COLO668 (cell line): ENCODE data around the gene FAM53A.
"Not testable (repeated sequence)": the region's sequence is repeated elsewhere in the genome, so short reads cannot be mapped to it uniquely, and the experiment has no call there.

ENCODE experiments used
- DNase-seq: peaks from one replicate; lab custom pipeline; 2025; ENCODE audit not compliant: unreplicated experiment; lab: John Stamatoyannopoulos, UW

Gene FAM53A

DNA sequence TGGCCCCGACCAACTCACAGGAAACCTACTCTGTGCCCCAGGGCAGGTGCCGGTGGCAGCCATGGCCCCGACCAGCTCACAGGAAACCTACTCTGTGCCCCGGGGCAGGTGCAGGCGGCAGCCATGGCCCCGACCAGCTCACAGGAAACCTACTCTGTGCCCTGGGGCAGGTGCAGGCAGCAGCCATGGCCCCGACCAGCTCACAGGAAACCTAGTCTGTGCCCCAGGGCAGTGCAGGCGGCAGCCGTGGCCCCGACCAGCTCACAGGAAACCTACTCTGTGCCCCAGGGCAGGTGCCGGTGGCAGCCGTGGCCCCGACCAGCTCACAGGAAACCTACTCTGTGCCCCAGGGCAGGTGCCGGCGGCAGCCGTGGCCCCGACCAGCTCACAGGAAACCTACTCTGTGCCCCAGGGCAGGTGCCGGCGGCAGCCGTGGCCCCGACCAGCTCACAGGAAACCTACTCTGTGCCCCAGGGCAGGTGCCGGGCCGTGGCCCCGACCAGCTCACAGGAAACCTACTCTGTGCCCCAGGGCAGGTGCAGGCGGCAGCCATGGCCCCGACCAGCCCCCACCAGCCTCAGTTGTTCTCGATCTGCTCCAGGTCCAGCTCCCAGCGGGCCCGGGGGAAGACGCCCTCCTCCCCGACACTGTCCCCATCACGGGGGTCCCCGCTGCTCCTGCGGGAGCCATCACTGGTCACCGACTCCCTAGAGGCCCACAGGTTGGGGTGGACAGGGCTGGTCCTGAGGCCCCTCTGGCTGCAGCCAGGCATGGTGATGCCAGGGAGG, 43.2 kb downstream of the FAM53A start:
- DNase-seq = not testable (repeated sequence)

- no peak for DNase-seq
Measured at GRCh38 chr4:1640190-1640589, 43.9 kb downstream of the FAM53A start.

GRCh38 chr4:1639299-1639868, 44.7 kb downstream of the FAM53A start:
- no peak for DNase-seq

DNA sequence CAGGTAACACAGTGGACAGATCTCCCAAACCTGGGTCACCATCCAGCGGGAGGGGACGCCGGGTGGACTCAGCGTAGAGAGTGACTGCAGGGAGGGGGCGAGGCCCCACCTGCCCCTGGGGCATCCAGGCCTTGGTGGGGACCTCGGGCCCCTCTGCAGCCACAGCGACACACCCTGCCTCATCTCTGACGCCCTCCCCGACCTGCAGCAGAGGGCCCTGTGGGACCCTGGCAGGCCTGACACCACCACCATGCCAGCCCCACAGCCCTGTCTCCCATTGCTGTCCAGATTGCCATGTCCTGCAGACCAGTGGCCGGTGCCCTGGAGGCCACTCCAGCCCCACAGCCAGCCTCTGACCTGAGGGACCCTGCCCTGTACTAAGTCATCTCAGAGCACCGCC, 45.2 kb downstream of the FAM53A start:
- DNase-seq = no peak

DNA sequence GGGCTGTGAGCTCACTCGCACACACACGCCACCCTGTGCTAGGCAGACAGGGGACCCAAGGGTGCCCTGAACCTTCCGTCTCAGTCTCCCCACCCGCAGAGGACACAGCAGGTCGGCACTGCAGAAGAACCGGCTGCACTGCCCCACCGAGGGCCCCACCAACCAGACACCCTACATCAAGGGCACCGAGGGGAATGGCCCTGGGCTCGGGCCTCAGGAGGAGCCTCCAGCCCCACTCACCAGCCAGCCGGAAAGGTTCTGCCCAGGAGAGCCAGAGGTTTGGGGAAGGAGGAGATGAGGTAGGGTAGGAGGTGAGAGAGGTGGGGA, 45.9 kb downstream of the FAM53A start:
- DNase-seq = no peak

DNA sequence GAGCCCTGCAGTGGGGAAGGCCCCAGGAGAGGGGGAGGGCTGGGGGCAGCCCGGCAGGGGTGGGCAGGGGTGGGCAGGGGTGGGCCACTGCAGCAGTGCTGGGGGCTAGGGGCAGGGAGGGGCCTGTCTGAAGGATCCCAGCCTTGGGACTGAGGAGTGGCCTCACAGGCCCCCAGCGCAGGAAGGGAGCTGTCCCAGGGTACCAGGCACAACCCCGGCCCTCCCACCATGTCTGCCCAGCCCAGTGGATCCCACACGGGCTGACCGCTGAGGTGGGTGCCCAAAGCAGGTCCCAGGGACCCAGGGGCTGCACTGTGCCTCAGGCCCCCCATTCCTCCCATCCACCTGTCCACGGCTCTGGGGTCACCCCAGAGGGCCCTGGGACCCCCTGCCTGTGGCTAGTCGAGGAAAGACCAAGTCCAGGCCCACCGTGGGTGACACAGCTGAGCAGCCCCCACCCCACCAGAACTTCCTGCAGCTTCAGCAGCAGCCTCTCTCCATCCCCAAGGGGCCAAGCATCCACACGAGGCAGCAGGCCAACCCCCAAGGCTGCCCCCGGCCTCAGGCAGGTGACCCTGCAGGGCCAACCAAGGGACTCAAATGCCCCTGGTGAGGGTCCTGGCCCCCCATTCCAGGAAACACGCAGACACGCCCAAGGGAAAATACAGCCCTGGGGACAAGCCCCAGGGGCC, 46.4 kb downstream of the FAM53A start:
- DNase-seq = no peak

DNA sequence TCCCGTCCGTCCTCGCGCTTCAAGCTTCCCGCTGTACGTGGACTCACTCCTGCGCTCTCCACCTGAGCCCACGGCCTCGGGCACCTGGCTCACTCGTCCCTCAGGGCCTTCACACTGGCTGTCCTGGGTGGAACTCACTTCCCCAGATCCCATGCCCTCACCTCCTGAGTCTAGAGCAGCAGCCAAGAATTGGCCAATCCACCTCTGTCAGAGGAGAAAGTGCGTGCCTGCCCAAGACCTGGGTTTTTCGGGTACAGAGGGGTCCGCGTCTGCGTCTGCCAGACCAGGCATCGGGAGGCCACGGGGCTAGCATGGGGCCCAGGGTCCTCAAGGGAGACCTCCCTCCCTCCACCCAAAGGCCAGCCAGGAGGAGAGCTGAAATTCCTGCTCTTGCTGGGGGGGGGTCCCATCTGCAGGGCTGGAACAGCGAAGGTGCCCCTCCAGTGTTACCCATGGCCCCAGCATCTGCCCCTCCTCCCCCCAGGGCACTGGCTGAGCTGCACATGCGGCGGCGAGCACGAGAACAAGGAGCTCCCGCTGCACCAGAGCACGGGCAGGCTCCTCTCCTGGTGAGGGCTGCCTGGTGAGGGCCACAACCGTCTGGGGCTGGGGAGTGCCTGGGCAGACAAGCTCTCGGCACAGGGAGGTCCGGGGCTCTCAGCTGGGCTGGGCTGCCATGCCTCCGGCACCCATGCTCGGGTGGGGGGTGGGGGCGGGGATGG, 47.5 kb downstream of the FAM53A start:
- no peak for DNase-seq

- DNase-seq = no peak
Measured at GRCh38 chr4:1635464-1635863, 48.6 kb downstream of the FAM53A start.

- no peak for DNase-seq
Measured at GRCh38 chr4:1633993-1634392, 50.1 kb downstream of the FAM53A start.

GRCh38 chr4:1632109-1633104, 51.7 kb downstream of the FAM53A start:
- DNase-seq = no peak

DNA sequence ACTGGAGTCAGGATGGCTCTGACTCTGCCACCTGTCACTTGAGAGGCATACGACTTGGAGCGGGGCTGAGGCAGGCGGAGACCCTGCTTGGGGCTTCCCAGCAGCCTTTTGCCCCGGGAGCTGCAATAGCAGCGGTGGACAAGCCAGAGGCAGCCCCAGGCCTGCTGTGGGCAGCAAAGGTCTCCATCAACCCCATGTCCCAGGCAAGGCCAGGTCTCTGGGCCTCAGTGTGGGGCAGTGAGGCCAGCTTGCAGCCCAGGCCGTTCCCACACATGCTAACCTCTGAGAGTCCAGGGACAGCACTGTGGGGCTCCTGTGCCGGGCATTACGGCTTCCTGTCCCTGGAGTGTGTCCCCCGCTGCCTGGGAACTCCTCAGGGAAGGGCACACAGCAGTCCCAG, 53.0 kb downstream of the FAM53A start:
- no peak for DNase-seq

GRCh38 chr4:1630266-1630665, 53.8 kb downstream of the FAM53A start:
- DNase-seq = no peak

- no peak for DNase-seq
Measured at GRCh38 chr4:1629699-1630083, 54.4 kb downstream of the FAM53A start.

GRCh38 chr4:1628892-1629698, 55.0 kb downstream of the FAM53A start:
- DNase-seq = peak; percentile 51

- no peak for DNase-seq
Measured at GRCh38 chr4:1627417-1628313, 56.4 kb downstream of the FAM53A start.

DNA sequence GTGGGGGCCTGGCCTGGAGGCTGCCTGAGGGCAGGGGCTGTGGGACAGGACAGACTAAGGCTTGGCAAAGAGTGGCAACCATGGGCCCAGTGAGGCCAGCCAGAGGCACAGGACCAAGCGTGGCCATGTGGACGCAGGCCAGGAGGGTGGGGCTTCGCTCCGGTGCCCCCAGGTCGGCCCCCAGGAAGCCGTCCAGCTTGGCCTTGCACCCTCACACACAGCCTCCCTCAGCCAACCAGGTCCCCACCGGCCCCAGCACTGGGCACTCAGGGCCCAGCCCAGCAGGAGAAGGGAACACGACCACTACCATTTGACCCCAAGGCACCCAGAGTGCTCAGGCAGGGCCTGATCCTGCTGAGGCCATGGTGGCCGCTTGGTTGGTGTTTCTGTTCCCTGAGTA, 57.2 kb downstream of the FAM53A start:
- DNase-seq = no peak

DNA sequence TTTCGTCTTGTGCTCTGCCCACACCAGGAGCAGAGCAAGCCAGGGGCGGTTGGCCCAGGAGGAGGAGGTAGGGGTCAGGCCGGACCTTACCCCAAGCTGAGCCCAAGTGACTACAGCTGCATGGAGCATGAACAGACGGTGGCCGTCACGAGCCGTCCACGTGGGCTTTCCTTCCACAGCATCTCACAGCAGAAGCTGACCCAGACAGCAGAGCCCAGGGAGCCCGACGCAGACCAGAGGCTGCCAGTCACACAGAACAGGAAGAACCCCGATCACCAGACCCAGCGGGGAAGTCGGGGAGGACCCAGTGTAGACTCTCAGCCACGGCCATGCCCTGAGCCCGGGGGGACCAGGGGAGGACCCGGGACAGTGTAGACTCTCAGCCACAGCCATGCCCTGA, 58.0 kb downstream of the FAM53A start:
- DNase-seq = no peak

DNA sequence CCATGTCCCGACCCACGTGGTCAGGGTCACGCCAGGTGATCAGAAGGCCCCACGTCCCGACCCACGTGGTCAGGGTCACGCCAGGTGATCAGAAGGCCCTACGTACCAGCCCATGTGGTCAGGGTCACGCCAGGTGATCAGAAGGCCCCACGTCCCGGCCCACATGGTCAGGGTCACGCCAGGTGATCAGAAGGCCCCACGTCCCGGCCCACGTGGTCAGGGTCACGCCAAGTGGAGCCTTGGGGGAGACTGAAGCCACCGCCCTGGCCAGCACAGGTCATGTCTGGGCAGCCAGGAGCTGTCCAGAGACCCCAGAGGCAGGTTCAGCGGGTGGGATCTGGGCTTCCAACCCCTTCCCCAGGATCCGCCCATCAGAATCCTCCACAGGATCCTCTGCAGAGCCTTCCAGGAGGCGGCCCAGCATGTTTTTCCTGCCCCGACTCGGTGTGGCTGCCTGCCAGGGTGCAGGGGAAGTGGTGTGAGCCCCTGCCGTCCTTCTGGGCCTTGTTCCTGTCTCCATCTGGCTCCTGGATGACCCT, 58.4 kb downstream of the FAM53A start:
- no peak for DNase-seq

GRCh38 chr4:1624519-1624910, 59.6 kb downstream of the FAM53A start:
- DNase-seq = no peak
